ENCODE measurements around the gene GCLC. TPM values are rescaled to one million over a fixed set of nuclear protein-coding genes. Genes with fewer than 3 reads are reported as not detected.

Gene GCLC
- total and polyA plus RNA-seq, 10 of the 15 experiments (the other 5 are each of a cell fraction or from before 2014, with no cell fraction given): 6.5 to 23.6 (median 12.5) TPM

- no peak for TF ChIP-seq CEBPZ (IDR thresholded peaks at IDR 0.05; ENCODE audit: low read depth, low read length)
- TF ChIP-seq EED (IDR thresholded peaks at IDR 0.05; ENCODE audit: low read depth): no peak
Measured at GRCh38 chr6:53496797-53497375, 48.0 kb downstream of the GCLC start (continued).

DNA sequence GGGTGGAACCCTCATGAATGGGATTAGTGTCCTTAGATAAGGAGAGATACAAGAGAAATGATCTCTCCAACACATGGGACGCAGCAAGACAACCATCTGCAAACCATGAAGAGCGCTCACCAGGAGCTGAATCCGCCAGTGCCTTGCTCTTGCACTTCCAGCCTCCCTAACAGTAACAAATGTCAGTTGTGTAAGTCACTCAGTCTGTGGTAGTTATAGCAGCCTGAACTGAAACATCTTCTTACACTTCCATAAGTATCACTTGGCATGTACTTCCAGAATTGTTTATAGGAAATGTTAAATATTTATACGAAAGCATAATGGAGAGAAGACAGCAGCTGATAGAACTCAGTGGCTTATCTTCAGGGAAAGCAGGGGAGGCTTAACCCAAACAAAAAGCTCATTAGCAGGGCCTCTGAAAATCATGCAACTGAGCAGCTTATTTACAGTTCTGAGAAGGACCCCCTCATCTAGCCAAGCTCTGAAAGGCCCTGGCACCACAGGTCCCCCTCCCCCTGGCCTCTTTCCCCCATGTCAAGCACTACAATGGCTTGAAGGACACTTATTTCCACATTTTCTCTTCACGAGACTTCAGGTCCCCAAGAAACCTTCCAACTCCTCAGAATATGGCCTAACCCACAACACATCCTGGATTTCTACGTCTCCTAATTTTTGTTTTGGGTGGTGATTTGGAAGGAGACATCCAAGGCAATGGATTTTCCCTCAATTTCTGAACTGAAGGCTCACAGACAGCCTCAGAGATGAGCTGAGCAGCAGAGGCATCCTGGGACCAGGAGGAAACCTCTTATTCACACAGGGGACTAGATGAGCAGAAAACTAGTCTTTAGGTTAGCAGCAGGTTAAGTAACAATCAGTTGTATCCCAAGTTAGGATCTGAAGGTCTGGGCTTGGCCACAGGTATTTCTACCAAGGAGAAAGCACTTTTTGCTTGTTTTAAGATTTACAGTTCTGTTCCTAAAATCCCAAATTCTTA is 49.1 kb downstream of the GCLC start:
- no TSS peak for BruUV-seq (replicated peaks)
- WGBS (ENCODE audit: insufficient coverage, insufficient replicate concordance, low lambda C conversion rate, missing lambda C conversion rate): 95% methylated on average over 6 of the region's 6 CpGs
- no peak for DNase-seq (ENCODE audit: low read depth, low spot score)
- intact Hi-C loops (cut with micrococcal nuclease; ENCODE audit: unreplicated experiment): no loop called here
- no peaks in the 10 kb centered on the region for H3K9me3 ChIP-seq (replicated peaks; ENCODE audit: control insufficient read depth, insufficient read depth, low read length)
- no peak overlapping the region for H3K9ac ChIP-seq (ENCODE audit: control insufficient read depth, insufficient read depth, low read length)
- CTCF ChIA-PET: interaction anchor here (0.9 to 9.6 kb wide), 13 partner anchors 10 to 325 kb away, joined by 3 to 261 read pairs (median 5); partner anchors contain the start of gene GCLC
- POLR2A ChIA-PET: no interaction called here
- no peaks in the 10 kb centered on the region for H3K27me3 ChIP-seq (replicated peaks in 1 of 2; ENCODE audit: control insufficient read depth in 2 of 2, insufficient read depth in 2 of 2, low read length in 1 of 2)
- no peak overlapping the region for H2AFZ ChIP-seq (ENCODE audit: control insufficient read depth, low read depth, low read length)
- no peaks in the 10 kb centered on the region for H3K4me1 ChIP-seq (ENCODE audit: control insufficient read depth, insufficient read depth, low read length)
- H3K79me2 ChIP-seq (ENCODE audit: control insufficient read depth, insufficient read depth, low read length): no peaks in the 10 kb centered on the region
- RAD21 ChIA-PET (ENCODE audit: unreplicated experiment): interaction anchor here (0.6 to 2.7 kb wide), 7 partner anchors 154 to 325 kb away, joined by 3 to 13 read pairs (median 3); no protein-coding TSS in a partner anchor
- H3K36me3 ChIP-seq (ENCODE audit: control insufficient read depth in 2 of 2, insufficient read depth in 2 of 2, low read length in 1 of 2): no peaks in the 10 kb centered on the region; a peak in 2 of 4 replicates
- no peak overlapping the region for H3K4me3 ChIP-seq
- ATAC-seq: no peak
- in situ Hi-C loops (cut with MboI): no loop called here
- no peak for FAIRE-seq
- H3K27ac ChIP-seq (ENCODE audit: control insufficient read depth, insufficient read depth): no peak overlapping the region
- H4K20me1 ChIP-seq (ENCODE audit: control insufficient read depth, insufficient read depth): no peaks in the 10 kb centered on the region
- SMC1A ChIA-PET (ENCODE audit: uncharacterized antibody, unreplicated experiment): interaction anchor here (0.8 to 3.5 kb wide), 16 partner anchors 11 to 251 kb away, joined by 3 to 23 read pairs (median 4); no protein-coding TSS in a partner anchor
- no peak overlapping the region for H3K4me2 ChIP-seq (ENCODE audit: control insufficient read depth, insufficient read depth)
- TF ChIP-seq TCF7 (IDR thresholded peaks at IDR 0.05; ENCODE audit: borderline replicate concordance): no peak
- TF ChIP-seq, protein P1, sequence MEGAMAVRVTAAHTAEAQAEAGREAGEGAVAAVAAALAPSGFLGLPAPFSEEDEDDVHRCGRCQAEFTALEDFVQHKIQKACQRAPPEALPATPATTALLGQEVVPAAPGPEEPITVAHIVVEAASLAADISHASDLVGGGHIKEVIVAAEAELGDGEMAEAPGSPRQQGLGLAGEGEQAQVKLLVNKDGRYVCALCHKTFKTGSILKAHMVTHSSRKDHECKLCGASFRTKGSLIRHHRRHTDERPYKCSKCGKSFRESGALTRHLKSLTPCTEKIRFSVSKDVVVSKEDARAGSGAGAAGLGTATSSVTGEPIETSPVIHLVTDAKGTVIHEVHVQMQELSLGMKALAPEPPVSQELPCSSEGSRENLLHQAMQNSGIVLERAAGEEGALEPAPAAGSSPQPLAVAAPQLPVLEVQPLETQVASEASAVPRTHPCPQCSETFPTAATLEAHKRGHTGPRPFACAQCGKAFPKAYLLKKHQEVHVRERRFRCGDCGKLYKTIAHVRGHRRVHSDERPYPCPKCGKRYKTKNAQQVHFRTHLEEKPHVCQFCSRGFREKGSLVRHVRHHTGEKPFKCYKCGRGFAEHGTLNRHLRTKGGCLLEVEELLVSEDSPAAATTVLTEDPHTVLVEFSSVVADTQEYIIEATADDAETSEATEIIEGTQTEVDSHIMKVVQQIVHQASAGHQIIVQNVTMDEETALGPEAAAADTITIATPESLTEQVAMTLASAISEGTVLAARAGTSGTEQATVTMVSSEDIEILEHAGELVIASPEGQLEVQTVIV (IDR thresholded peaks at IDR 0.05; ENCODE audit: borderline replicate concordance, partially characterized antibody): no peak
- TF ChIP-seq, protein P2, sequence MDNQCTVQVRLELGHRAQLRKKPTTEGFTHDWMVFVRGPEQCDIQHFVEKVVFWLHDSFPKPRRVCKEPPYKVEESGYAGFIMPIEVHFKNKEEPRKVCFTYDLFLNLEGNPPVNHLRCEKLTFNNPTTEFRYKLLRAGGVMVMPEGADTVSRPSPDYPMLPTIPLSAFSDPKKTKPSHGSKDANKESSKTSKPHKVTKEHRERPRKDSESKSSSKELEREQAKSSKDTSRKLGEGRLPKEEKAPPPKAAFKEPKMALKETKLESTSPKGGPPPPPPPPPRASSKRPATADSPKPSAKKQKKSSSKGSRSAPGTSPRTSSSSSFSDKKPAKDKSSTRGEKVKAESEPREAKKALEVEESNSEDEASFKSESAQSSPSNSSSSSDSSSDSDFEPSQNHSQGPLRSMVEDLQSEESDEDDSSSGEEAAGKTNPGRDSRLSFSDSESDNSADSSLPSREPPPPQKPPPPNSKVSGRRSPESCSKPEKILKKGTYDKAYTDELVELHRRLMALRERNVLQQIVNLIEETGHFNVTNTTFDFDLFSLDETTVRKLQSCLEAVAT (IDR thresholded peaks at IDR 0.05): no peak
- no peak for TF ChIP-seq ATF3 (IDR thresholded peaks at IDR 0.05; ENCODE audit: borderline replicate concordance, extremely low read depth, low read depth, low read length)
- no peak for TF ChIP-seq GABPA (IDR thresholded peaks at IDR 0.05; ENCODE audit: low read depth)

All from GM12878 (cell line).